ENCODE results near the gene CCT4. TPM values are rescaled to one million over a fixed set of nuclear protein-coding genes. Genes with fewer than 3 reads are reported as not detected.
"Not testable (repeated sequence)": the region's sequence is repeated elsewhere in the genome, so short reads cannot be mapped to it uniquely, and the experiment has no call there.

CCT4 gene, protein sequence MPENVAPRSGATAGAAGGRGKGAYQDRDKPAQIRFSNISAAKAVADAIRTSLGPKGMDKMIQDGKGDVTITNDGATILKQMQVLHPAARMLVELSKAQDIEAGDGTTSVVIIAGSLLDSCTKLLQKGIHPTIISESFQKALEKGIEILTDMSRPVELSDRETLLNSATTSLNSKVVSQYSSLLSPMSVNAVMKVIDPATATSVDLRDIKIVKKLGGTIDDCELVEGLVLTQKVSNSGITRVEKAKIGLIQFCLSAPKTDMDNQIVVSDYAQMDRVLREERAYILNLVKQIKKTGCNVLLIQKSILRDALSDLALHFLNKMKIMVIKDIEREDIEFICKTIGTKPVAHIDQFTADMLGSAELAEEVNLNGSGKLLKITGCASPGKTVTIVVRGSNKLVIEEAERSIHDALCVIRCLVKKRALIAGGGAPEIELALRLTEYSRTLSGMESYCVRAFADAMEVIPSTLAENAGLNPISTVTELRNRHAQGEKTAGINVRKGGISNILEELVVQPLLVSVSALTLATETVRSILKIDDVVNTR
- 100 to 1,000 TPM; 177 to 189 TPM for total RNA-seq

GRCh38 chr2:61888267-61889055, at the start of gene CCT4:
TSS of gene CCT4 (minus strand) at chr2:61888656. CDS start at chr2:61888507, 149 bp downstream.
- ATAC-seq = peak; percentile 84
- DNase-seq = peak; percentile 92
- Mint-ChIP-seq H3K36me3 (ENCODE audit: low read depth) (peaks cover 31% of the 10 kb centered on the region), H3K27me3 (ENCODE audit: low read depth) (no peaks in the 10 kb centered on the region), H3K4me3 (peak within 1 kb of the TSS; percentile 97), H3K27ac (peak within 1 kb of the TSS; percentile 99), H3K9me3 (ENCODE audit: insufficient read depth) (no peaks in the 10 kb centered on the region), H3K4me1 (ENCODE audit: low read depth) (peaks cover 30% of the 10 kb centered on the region)
- ChIA-PET CTCF (no interaction called here), POLR2A (no interaction called here)

DNA sequence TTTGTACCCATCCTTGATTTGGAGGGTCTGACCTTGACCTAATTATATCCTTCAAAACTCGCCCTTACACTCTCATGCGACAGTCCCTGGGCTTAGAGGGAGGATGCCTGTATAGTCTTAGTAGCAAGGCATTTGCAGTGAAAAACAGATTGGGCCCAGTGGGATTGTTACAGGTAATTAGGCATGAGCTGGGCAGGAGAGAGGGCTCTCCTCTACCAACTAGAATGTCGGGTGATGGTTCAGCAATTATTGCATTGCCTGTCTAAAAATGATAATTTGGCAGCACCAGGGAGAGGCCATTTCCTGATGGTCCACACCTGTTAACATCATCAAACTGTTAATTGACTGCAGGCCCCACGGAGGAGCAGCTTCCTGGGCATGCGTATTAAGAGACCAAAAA, 49.4 kb upstream of the CCT4 start:
- no peak overlapping the region for H3K27ac Mint-ChIP-seq
- no peaks in the 10 kb centered on the region for H3K4me1 Mint-ChIP-seq (ENCODE audit: low read depth)
- DNase-seq (no peak), ATAC-seq (no peak)
- ChIA-PET CTCF (interaction anchor here (0.8 kb wide), 1 partner anchor 55 kb away, joined by 5 read pairs; no protein-coding TSS in a partner anchor), POLR2A (no interaction called here)
- no peaks in the 10 kb centered on the region for H3K9me3 Mint-ChIP-seq (ENCODE audit: insufficient read depth)
- H3K4me3 Mint-ChIP-seq = no peak overlapping the region
- H3K36me3 Mint-ChIP-seq (ENCODE audit: low read depth) = no peaks in the 10 kb centered on the region
- H3K27me3 Mint-ChIP-seq (ENCODE audit: low read depth) = no peaks in the 10 kb centered on the region

DNA sequence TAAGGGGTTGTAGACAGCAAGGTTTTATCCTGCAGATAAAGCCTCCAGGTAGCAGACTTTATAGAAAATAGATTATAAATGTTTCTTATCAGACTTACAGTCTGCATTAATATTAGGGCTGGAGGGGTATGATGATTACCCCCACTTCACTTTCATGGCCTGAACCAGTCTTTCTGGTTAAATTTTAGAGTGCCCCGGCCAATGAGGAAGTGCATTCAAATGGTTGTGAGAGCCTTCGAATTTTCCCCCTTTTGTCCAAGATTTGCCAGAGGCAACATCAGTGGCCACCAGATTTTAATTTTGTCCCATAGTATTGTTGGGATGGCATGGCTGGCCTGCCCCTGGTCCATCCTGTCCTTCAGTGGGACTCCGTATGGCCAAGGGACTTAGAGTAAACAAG, 48.6 kb upstream of the CCT4 start:
- Mint-ChIP-seq H3K27ac (no peak overlapping the region), H3K4me1 (ENCODE audit: low read depth) (no peaks in the 10 kb centered on the region), H3K4me3 (no peak overlapping the region), H3K36me3 (ENCODE audit: low read depth) (no peaks in the 10 kb centered on the region), H3K27me3 (ENCODE audit: low read depth) (no peaks in the 10 kb centered on the region), H3K9me3 (ENCODE audit: insufficient read depth) (no peaks in the 10 kb centered on the region)
- ATAC-seq (no peak), DNase-seq (no peak)
- ChIA-PET POLR2A (no interaction called here), CTCF (no interaction called here)

DNA sequence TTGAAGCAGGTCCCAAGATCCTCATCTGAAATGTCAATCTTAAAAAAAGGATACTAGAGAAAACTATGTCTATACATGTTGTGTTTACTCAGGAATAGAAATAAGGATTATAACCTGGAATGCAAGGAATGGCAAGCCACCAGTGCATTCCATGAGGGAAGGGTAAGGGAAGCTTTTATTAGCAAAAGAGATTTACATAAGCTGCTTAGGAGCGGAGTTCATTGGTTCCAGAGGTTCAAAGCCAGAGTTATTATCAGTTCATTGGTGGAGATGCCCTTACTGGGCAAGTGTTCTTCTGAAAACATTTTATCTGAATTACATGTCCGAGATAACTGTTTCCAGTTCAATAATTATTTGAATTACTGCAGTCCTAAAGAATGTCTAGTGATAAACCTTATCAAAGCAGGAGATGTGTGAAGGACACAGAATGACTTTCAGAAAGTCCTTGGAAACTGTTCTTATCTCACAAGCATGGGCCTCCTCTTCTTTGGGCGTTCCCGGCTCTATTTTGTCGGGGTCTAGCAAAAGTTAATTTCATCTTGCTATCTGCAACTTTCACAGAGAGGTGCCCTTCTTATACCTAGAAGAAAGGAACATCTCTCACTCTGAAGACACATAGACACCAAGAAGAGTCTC, 40.5 kb upstream of the CCT4 start:
- Mint-ChIP-seq H3K4me1 (ENCODE audit: low read depth) (no peaks in the 10 kb centered on the region), H3K4me3 (no peak overlapping the region)
- POLR2A ChIA-PET = no interaction called here

DNA sequence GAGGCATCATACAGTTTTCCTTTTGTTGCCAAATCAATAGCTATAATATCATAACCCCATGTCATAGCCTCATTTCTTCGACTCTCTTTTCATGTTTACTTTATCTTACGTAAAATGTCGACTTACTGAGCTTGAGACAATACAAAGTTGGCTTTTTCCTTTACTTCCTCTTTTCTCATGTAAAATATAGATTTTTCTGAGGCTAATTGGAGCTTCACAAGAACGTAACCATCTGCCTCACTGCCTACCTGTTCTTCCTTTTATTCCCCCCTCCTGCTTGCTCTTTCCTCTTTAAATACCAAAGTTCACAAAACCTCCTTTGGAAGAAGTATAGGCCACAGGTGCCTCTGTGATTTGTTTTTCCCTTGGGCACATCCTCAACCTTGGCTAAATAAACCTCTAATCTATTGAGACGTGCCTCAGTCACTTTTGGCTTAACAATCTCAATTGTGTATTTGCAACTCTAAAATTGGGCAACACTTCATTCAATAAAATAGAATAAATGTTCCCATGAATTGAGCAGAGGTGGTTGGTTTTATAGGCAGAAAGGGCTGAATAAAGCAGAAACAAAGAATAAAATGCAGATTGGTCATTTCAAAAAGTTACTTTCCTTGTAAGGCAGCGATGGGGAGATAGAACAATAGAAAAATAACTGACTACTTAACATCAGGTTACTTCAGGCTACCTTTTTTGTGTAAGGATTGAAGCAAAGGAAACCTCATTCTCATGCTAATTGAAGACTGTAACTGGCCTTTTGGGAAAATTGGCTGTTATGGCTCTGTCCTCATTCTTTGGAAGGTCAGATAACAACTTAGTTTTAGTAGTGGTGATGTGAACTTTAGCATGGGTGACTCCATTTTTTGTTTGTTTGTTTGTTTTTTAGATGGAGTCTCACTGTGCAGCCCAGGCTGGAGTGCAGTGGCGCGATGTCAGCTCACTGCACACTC, 38.3 kb upstream of the CCT4 start:
- CTCF ChIA-PET = interaction anchor here (0.7 kb wide), 1 partner anchor 485 kb away, joined by 3 read pairs; no protein-coding TSS in a partner anchor
- H3K27ac Mint-ChIP-seq = no peak overlapping the region
- no peak for DNase-seq
- H3K4me1 Mint-ChIP-seq (ENCODE audit: low read depth) = no peaks in the 10 kb centered on the region
- no peaks in the 10 kb centered on the region for H3K36me3 Mint-ChIP-seq (ENCODE audit: low read depth)
- no peak for ATAC-seq
- H3K4me3 Mint-ChIP-seq = no peak overlapping the region
- no peaks in the 10 kb centered on the region for H3K27me3 Mint-ChIP-seq (ENCODE audit: low read depth)
- no peaks in the 10 kb centered on the region for H3K9me3 Mint-ChIP-seq (ENCODE audit: insufficient read depth)
- POLR2A ChIA-PET = no interaction called here

More for the DNA sequence above, 40.5 kb upstream of the CCT4 start:
- H3K27ac Mint-ChIP-seq = no peak overlapping the region
- no peaks in the 10 kb centered on the region for H3K9me3 Mint-ChIP-seq (ENCODE audit: insufficient read depth)
- CTCF ChIA-PET = no interaction called here
- H3K36me3 Mint-ChIP-seq (ENCODE audit: low read depth) = no peaks in the 10 kb centered on the region
- no peak for ATAC-seq
- no peak for DNase-seq
- no peaks in the 10 kb centered on the region for H3K27me3 Mint-ChIP-seq (ENCODE audit: low read depth)

DNA sequence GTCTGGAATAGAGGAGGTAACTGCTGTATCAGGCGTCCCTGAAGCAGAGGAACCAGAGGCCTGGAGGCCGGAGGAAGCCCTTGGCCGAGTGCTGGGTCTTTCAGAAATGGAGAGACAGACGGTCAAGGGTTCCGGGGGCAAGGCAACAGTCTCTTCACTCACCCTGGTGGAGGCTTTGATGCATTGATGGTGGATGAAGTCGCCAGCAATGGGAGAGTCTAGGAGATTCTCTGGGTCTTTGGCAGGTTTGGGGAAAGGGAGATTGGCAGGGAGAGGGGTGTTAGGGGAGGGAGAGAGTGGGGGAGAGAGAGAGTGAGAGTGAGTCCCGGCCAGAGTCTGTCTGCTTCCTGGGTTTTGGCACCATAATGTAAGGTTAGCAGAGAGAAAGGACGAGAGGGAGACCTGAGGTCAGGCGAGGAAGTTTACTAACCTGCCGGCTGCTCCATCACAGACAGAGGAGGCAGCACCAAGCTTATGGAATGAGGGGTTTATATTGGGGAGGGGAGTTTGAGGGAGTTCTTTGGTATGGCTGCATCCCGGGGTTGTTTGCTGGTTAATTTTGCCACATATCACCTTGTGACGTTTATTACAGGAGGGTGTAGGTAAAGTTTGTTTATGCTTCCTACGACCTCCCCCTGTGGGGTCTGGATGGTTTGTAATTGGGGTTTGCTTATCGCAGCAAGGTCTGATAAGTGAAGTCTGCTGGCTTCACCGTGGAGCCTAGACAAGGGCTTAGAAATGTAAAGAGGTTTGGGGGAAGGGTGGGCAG, 36.6 kb upstream of the CCT4 start:
- no peaks in the 10 kb centered on the region for H3K4me1 Mint-ChIP-seq (ENCODE audit: low read depth)
- no peak overlapping the region for H3K27ac Mint-ChIP-seq
- no peak overlapping the region for H3K4me3 Mint-ChIP-seq
- no peaks in the 10 kb centered on the region for H3K9me3 Mint-ChIP-seq (ENCODE audit: insufficient read depth)
- POLR2A ChIA-PET = no interaction called here
- ATAC-seq (no peak), DNase-seq (no peak)
- no peaks in the 10 kb centered on the region for H3K27me3 Mint-ChIP-seq (ENCODE audit: low read depth)
- no peaks in the 10 kb centered on the region for H3K36me3 Mint-ChIP-seq (ENCODE audit: low read depth)
- CTCF ChIA-PET = no interaction called here

GRCh38 chr2:61922714-61923113, 34.3 kb upstream of the CCT4 start:
- no peak for ATAC-seq
- no peak overlapping the region for H3K4me3 Mint-ChIP-seq
- H3K27ac Mint-ChIP-seq = no peak overlapping the region
- POLR2A ChIA-PET = no interaction called here
- no peaks in the 10 kb centered on the region for H3K4me1 Mint-ChIP-seq (ENCODE audit: low read depth)
- CTCF ChIA-PET = interaction anchor here (1.2 kb wide), 1 partner anchor 488 kb away, joined by 3 read pairs; no protein-coding TSS in a partner anchor
- no peaks in the 10 kb centered on the region for H3K9me3 Mint-ChIP-seq (ENCODE audit: insufficient read depth)
- DNase-seq = no peak
- H3K27me3 Mint-ChIP-seq (ENCODE audit: low read depth) = no peaks in the 10 kb centered on the region
- no peaks in the 10 kb centered on the region for H3K36me3 Mint-ChIP-seq (ENCODE audit: low read depth)

GRCh38 chr2:61920548-61920947, 32.1 kb upstream of the CCT4 start:
- H3K27ac Mint-ChIP-seq = no peak overlapping the region
- no peak overlapping the region for H3K4me3 Mint-ChIP-seq
- CTCF ChIA-PET = interaction anchor here (2.8 kb wide), 1 partner anchor 490 kb away, joined by 14 read pairs; no protein-coding TSS in a partner anchor
- no peaks in the 10 kb centered on the region for H3K27me3 Mint-ChIP-seq (ENCODE audit: low read depth)
- POLR2A ChIA-PET = interaction anchor here (0.6 kb wide), 1 partner anchor 412 kb away, joined by 4 read pairs; no protein-coding TSS in a partner anchor
- no peak for ATAC-seq
- no peaks in the 10 kb centered on the region for H3K36me3 Mint-ChIP-seq (ENCODE audit: low read depth)
- H3K9me3 Mint-ChIP-seq (ENCODE audit: insufficient read depth) = no peaks in the 10 kb centered on the region
- no peaks in the 10 kb centered on the region for H3K4me1 Mint-ChIP-seq (ENCODE audit: low read depth)
- DNase-seq = no peak

GRCh38 chr2:61914794-61915193, 26.3 kb upstream of the CCT4 start:
- CTCF ChIA-PET = not testable (repeated sequence)

DNA sequence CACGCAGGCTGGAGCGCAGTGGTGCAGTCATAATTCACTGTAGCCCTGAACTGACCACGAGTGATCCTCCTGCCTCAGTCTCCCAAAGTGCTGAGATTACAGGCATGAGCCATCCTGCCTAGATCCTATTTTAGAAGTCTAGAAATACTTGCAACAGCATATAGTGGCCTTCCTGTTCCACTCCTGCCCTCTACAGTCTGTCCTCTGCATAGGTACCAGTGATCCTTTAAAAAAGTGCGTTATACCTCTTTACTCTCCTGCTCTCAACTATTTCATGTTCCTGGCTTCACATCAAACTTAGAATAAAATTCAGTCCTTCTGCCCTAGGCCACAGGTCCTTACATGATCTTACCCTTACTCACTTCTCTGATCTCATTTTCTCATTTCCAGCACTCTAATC, 23.1 kb upstream of the CCT4 start:
- Mint-ChIP-seq H3K27ac (no peak overlapping the region), H3K4me1 (ENCODE audit: low read depth) (peaks cover 10% of the 10 kb centered on the region), H3K27me3 (ENCODE audit: low read depth) (no peaks in the 10 kb centered on the region), H3K36me3 (ENCODE audit: low read depth) (no peaks in the 10 kb centered on the region), H3K9me3 (ENCODE audit: insufficient read depth) (no peaks in the 10 kb centered on the region), H3K4me3 (no peak overlapping the region)
- DNase-seq (no peak), ATAC-seq (no peak)
- ChIA-PET CTCF (interaction anchor here (0.9 to 1.4 kb wide), 3 partner anchors 13 to 500 kb away, joined by 3 to 4 read pairs (median 3); no protein-coding TSS in a partner anchor), POLR2A (no interaction called here)

More at GRCh38 chr2:61914794-61915193, 26.3 kb upstream of the CCT4 start:
- ATAC-seq; H3K9me3 Mint-ChIP-seq (ENCODE audit: insufficient read depth); H3K4me3 Mint-ChIP-seq; H3K4me1 Mint-ChIP-seq (ENCODE audit: low read depth); H3K27ac Mint-ChIP-seq; DNase-seq; H3K27me3 Mint-ChIP-seq (ENCODE audit: low read depth); H3K36me3 Mint-ChIP-seq (ENCODE audit: low read depth); POLR2A ChIA-PET: not testable (repeated sequence)
